Astrocyte (in vitro differentiated cells and primary cell): ENCODE results near the gene GLB1L3. TPM values are rescaled to one million over a fixed set of nuclear protein-coding genes. Genes with fewer than 3 reads are reported as not detected.

Experiments used
- DNase-seq: peaks from one replicate; pipeline ENCODE4 v3.0.0-alpha.2; 2010; ENCODE audit warnings: low read depth
- FAIRE-seq: peaks from 2 replicates; lab custom pipeline; 2011; peaks lifted over from hg19 to GRCh38; lab: Jason Lieb, UNC
- H2AFZ ChIP-seq: 2 replicates; pipeline ENCODE4 v1.6.0; 2012; ENCODE audit warnings: low read depth, low read length, inconsistent platforms
- H3K27ac ChIP-seq: 2 replicates; pipeline ENCODE4 v1.5.1; 2011; ENCODE audit warnings: low read depth, low read length, inconsistent platforms
- H3K27me3 ChIP-seq: 2 replicates; pipeline ENCODE4 v1.6.0; 2011; ENCODE audit warnings: low read length, inconsistent platforms; ENCODE audit not compliant: insufficient read depth
- H3K36me3 ChIP-seq: 2 replicates; pipeline ENCODE4 v1.5.1; 2011; ENCODE audit warnings: low read length, inconsistent platforms; ENCODE audit not compliant: insufficient read depth
- H3K4me1 ChIP-seq: 2 replicates; pipeline ENCODE4 v1.5.1; 2011; ENCODE audit warnings: low read length, inconsistent platforms; ENCODE audit not compliant: insufficient read depth
- H3K4me2 ChIP-seq: 2 replicates; pipeline ENCODE4 v1.6.0; 2012; ENCODE audit warnings: low read length, inconsistent platforms
- H3K4me3 ChIP-seq: 2 replicates; pipeline ENCODE4 v1.5.1; 2011; ENCODE audit warnings: low read depth, mild to moderate bottlenecking, low read length, inconsistent platforms; ENCODE audit not compliant: insufficient read depth
- H3K79me2 ChIP-seq: 2 replicates; pipeline ENCODE4 v1.6.0; 2012; ENCODE audit warnings: mild to moderate bottlenecking, low read length, inconsistent platforms; ENCODE audit not compliant: insufficient read depth
- H3K9ac ChIP-seq: 2 replicates; pipeline ENCODE4 v1.6.0; 2012; ENCODE audit warnings: mild to moderate bottlenecking, low read length, inconsistent platforms
- H3K9me3 ChIP-seq: 2 replicates; pipeline ENCODE4 v1.5.1; 2012; ENCODE audit warnings: low read depth, mild to moderate bottlenecking, low read length, inconsistent platforms; ENCODE audit not compliant: insufficient read depth
- H4K20me1 ChIP-seq: 2 replicates; pipeline ENCODE4 v1.6.0; 2012; ENCODE audit warnings: low read length, inconsistent platforms; ENCODE audit not compliant: insufficient read depth
- H3K27ac Mint-ChIP-seq: one replicate; pipeline ENCODE4 v1.8.0; 2021; ENCODE audit warnings: mild to moderate bottlenecking, mixed read lengths; ENCODE audit not compliant: unreplicated experiment
- H3K27me3 Mint-ChIP-seq: one replicate; pipeline ENCODE4 v1.8.0; 2021; ENCODE audit warnings: low read depth, mixed read lengths; ENCODE audit not compliant: unreplicated experiment
- H3K36me3 Mint-ChIP-seq: one replicate; pipeline ENCODE4 v1.8.0; 2021; ENCODE audit warnings: low read depth, mixed read lengths; ENCODE audit not compliant: unreplicated experiment
- H3K4me1 Mint-ChIP-seq: one replicate; pipeline ENCODE4 v1.8.0; 2021; ENCODE audit warnings: low read depth, mixed read lengths; ENCODE audit not compliant: unreplicated experiment
- H3K4me3 Mint-ChIP-seq: one replicate; pipeline ENCODE4 v1.8.0; 2021; ENCODE audit warnings: mild to moderate bottlenecking, moderate library complexity, mixed read lengths; ENCODE audit not compliant: unreplicated experiment
- H3K9me3 Mint-ChIP-seq: one replicate; pipeline ENCODE4 v1.8.0; 2021; ENCODE audit warnings: mild to moderate bottlenecking, mixed read lengths; ENCODE audit not compliant: unreplicated experiment
- EZH2 ChIP-seq: IDR thresholded peaks from 2 replicates; pipeline ENCODE4 v1.6.1; 2012; ENCODE audit warnings: mild to moderate bottlenecking, low read length, inconsistent platforms; ENCODE audit not compliant: insufficient read depth
- total RNA-seq: library from RNA; stranded (reverse); gene quantifications from 2 replicates; pipeline ENCODE4 v1.2.1, GENCODE V29; 2021
- TF ChIP-seq, protein P1 (sequence below): IDR thresholded peaks from 2 replicates; pipeline ENCODE4 v1.5.1; 2011; ENCODE audit warnings: low read depth, mild to moderate bottlenecking, inconsistent platforms, low read length, moderate library complexity; ENCODE audit not compliant: insufficient read depth

Gene GLB1L3
- total RNA-seq, 1 donor from 2014 or later = 0.20 TPM

DNA sequence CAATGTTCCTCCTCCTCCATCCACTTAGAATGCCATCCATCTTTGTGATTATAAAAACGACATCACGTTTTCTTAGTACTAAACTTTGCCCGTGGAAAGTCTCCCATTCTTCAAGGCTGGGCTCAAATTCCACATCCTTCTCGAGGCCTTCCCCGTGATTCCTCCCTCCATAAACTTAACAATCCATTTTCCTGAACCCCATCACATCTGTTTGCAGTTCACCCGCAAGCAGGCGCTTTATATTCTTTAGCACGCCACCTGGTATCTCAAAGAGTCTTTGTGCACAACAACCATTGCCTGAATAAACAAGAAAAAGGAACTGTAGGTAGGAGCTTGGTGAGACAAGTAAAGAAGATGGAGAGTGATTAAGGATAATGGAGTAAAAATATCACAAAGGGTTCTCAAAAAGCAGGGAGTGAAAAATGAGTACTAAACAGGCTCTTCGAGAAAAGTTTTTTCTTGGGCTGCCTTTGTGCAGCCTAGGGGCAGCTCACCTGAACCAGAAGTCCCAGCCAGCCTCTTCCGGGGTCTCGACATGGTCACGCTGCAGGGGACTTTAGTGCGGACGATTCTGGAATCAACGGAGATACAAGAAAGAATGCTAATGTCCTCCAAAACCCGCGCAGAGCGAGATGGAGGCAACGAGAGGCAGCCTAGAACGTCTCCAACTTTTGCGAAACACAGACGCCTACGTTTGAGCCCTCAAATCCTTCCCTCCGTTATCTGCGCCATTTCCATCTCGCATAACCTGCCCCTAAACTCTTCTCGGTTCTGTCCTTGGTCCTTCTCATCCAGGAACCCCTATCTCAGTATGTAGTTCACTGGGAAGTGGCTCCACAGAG is 23.6 kb upstream of the GLB1L3 start:
- Histone ChIP-seq H3K27me3 (no peaks in the 10 kb centered on the region), H2AFZ (peak overlapping the region; percentile 93), H3K27ac (peak overlapping the region; percentile 41), H3K4me2 (peak overlapping the region; percentile 98), H3K36me3 (peaks cover 13% of the 10 kb centered on the region), H3K4me3 (peak overlapping the region; percentile 95), H4K20me1 (peaks cover 16% of the 10 kb centered on the region), H3K79me2 (peaks cover 25% of the 10 kb centered on the region), H3K9me3 (no peaks in the 10 kb centered on the region), H3K9ac (peak overlapping the region; percentile 81), H3K4me1 (peaks cover 10% of the 10 kb centered on the region)
- H3K4me3 Mint-ChIP-seq = peak overlapping the region; percentile 98
- no peak for TF ChIP-seq EZH2
- TF ChIP-seq, protein P1, sequence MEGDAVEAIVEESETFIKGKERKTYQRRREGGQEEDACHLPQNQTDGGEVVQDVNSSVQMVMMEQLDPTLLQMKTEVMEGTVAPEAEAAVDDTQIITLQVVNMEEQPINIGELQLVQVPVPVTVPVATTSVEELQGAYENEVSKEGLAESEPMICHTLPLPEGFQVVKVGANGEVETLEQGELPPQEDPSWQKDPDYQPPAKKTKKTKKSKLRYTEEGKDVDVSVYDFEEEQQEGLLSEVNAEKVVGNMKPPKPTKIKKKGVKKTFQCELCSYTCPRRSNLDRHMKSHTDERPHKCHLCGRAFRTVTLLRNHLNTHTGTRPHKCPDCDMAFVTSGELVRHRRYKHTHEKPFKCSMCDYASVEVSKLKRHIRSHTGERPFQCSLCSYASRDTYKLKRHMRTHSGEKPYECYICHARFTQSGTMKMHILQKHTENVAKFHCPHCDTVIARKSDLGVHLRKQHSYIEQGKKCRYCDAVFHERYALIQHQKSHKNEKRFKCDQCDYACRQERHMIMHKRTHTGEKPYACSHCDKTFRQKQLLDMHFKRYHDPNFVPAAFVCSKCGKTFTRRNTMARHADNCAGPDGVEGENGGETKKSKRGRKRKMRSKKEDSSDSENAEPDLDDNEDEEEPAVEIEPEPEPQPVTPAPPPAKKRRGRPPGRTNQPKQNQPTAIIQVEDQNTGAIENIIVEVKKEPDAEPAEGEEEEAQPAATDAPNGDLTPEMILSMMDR = no peak
- DNase-seq (no peak), FAIRE-seq (no peak)
- peaks cover 2% of the 10 kb centered on the region for H3K36me3 Mint-ChIP-seq
- peaks cover 4% of the 10 kb centered on the region for H3K4me1 Mint-ChIP-seq
- no peaks in the 10 kb centered on the region for H3K27me3 Mint-ChIP-seq
- H3K9me3 Mint-ChIP-seq = no peaks in the 10 kb centered on the region
- H3K27ac Mint-ChIP-seq = peak overlapping the region; percentile 70

DNA sequence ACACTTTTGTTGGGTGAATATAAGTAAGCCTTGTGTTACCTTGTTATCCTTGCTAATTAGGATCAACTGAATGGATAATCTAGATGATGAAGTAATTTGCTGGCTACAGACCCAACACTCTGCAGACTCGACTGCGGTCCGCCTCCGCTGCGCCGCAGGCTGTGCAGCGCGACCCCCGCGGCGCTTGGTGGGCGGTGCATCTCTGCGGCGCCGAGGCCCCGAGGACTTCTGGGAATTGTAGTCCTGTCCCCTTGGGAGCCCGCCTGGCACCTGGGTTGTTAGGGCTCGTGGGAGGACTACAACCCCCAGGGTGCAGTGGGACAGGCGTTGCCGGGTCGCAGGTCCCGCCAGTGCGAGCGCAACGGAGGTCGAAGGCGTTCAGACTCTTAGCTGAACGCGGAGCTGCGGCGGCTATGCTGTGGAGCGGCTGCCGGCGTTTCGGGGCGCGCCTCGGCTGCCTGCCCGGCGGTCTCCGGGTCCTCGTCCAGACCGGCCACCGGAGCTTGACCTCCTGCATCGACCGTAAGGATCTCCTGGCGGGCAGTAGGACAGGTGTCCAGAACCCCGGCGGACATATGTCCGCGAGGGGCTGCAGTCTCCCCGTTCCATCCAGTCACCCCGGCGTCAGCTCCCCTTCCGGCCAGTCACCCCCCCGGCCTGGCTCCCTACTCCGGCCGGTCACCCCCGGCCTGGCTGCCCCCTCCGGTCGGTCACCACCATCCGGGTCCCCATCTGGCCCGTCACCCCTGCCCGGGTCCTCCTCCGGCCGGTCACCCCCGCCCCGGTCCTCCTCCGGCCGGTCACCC is 22.8 kb upstream of the GLB1L3 start, which contains the start of the genes ACAD8 and THYN1:
TSS of gene ACAD8 (plus strand) at position 381 of the 806 bp plus-strand sequence. CDS start at position 414, 33 bp downstream.
TSS of gene THYN1 (minus strand) at position 165 of the 806 bp plus-strand sequence. CDS start 470 bp downstream, outside the sequence.
- Histone ChIP-seq H3K36me3 (peaks cover 10% of the 10 kb centered on the region), H3K4me1 (peaks cover 10% of the 10 kb centered on the region), H3K4me3 (peak within 1 kb of the TSS; percentile 95), H3K27ac (peak within 1 kb of the TSS; percentile 41), H3K27me3 (no peaks in the 10 kb centered on the region), H2AFZ (peak within 1 kb of the TSS; percentile 93), H3K9ac (peak within 1 kb of the TSS; percentile 81), H3K9me3 (no peaks in the 10 kb centered on the region), H3K79me2 (peaks cover 25% of the 10 kb centered on the region), H4K20me1 (peaks cover 16% of the 10 kb centered on the region), H3K4me2 (peak within 1 kb of the TSS; percentile 98)
- peak within 1 kb of the TSS; percentile 70 for H3K27ac Mint-ChIP-seq
- H3K9me3 Mint-ChIP-seq = no peaks in the 10 kb centered on the region
- H3K36me3 Mint-ChIP-seq = peaks cover 2% of the 10 kb centered on the region
- no peaks in the 10 kb centered on the region for H3K27me3 Mint-ChIP-seq
- no peak for TF ChIP-seq EZH2
- TF ChIP-seq, protein P1 = no peak
- DNase-seq (peak; percentile 88), FAIRE-seq (no peak)
- peak within 1 kb of the TSS; percentile 98 for H3K4me3 Mint-ChIP-seq
- peaks cover 4% of the 10 kb centered on the region for H3K4me1 Mint-ChIP-seq
